PC-3 (cell line): Measurements from ENCODE around the gene LBP. TPM values are rescaled to one million over a fixed set of nuclear protein-coding genes. Genes with fewer than 3 reads are reported as not detected.
"Not testable (repeated sequence)": the region's sequence is repeated elsewhere in the genome, so short reads cannot be mapped to it uniquely, and the experiment has no call there.

Source experiments
- ATAC-seq: fragments of 200-7000 bp; cut with Tn5 transposase; 2 replicates; pipeline ENCODE4 v1.9.1; 2020; ENCODE audit warnings: mild to moderate bottlenecking, moderate library complexity
- BruUV-seq: library from RNA; stranded (reverse); fragments of 400-500 nt; replicated peaks from 2 replicates; lab custom pipeline; 2021; lab: Mats Ljungman, UMichigan
- CTCF ChIA-PET: fragments of 300-600 bp; sonication (Branson Sonifier 250); formaldehyde crosslinking; loops from one replicate; lab custom pipeline; 2022; ENCODE audit warnings: antibody characterized with exemption; lab: Charles Lee
- POLR2A ChIA-PET: fragments of 300-600 bp; sonication (Branson Sonifier 250); formaldehyde crosslinking; loops from one replicate; lab custom pipeline; 2022; ENCODE audit warnings: antibody characterized with exemption; ENCODE audit not compliant: unreplicated experiment; lab: Charles Lee
- DNase-seq: peaks from one replicate; pipeline ENCODE4 v3.0.0-alpha.2; 2015
- H2AFZ ChIP-seq: fragments of 300-600 bp; sonication (generic); 2 replicates; pipeline ENCODE4 v1.6.0; 2016; ENCODE audit warnings: antibody characterized with exemption, low read length
- H3F3A ChIP-seq: fragments of 300-600 bp; sonication (generic); one replicate; pipeline ENCODE4 v1.6.0; 2017; ENCODE audit warnings: antibody characterized with exemption, low read length, control low read depth, mild to moderate bottlenecking; ENCODE audit not compliant: unreplicated experiment
- H3K27ac ChIP-seq: fragments of 300-600 bp; sonication (generic); 2 replicates; pipeline ENCODE4 v1.5.1; 2016; ENCODE audit warnings: mild to moderate bottlenecking, low read length
- H3K27me3 ChIP-seq: fragments of 300-600 bp; sonication (generic); 2 replicates; pipeline ENCODE4 v1.6.1; 2016; ENCODE audit warnings: low read length, mixed read lengths
- H3K36me3 ChIP-seq: fragments of 300-600 bp; sonication (generic); 2 replicates; pipeline ENCODE4 v1.6.1; 2016; ENCODE audit warnings: low read depth, mixed run types, low read length, mixed read lengths
- H3K4me1 ChIP-seq: fragments of 300-600 bp; sonication (generic); 2 replicates; pipeline ENCODE4 v1.5.1; 2016; ENCODE audit warnings: low read length; ENCODE audit not compliant: insufficient read depth
- H3K4me2 ChIP-seq: fragments of 300-600 bp; sonication (generic); 2 replicates; pipeline ENCODE4 v1.6.0; 2016; ENCODE audit warnings: low read length
- H3K4me3 ChIP-seq: fragments of 300-600 bp; sonication (generic); 2 replicates; pipeline ENCODE4 v1.5.1; 2016; ENCODE audit warnings: mild to moderate bottlenecking, low read length, mixed read lengths
- H3K79me2 ChIP-seq: fragments of 300-600 bp; sonication (generic); 2 replicates; pipeline ENCODE4 v1.6.1; 2017; ENCODE audit warnings: low read length, mixed read lengths
- H3K9ac ChIP-seq: fragments of 300-600 bp; sonication (generic); 2 replicates; pipeline ENCODE4 v1.6.0; 2016; ENCODE audit warnings: mild to moderate bottlenecking, low read length
- H3K9me2 ChIP-seq: fragments of 300-600 bp; sonication (generic); replicated peaks from 2 replicates; pipeline ENCODE4 v1.6.1; 2016; ENCODE audit warnings: mixed run types, low read length, mixed read lengths
- H3K9me3 ChIP-seq: fragments of 300-600 bp; sonication (generic); 2 replicates; pipeline ENCODE4 v1.6.1; 2016; ENCODE audit warnings: low read length, mixed read lengths
- H4K20me1 ChIP-seq: fragments of 300-600 bp; sonication (generic); 2 replicates; pipeline ENCODE4 v1.6.1; 2016; ENCODE audit warnings: low read length, mixed read lengths
- EZH2 ChIP-seq: fragments of 300-600 bp; sonication (generic); IDR thresholded peaks from one replicate; pipeline ENCODE4 v1.6.1; 2017; ENCODE audit warnings: antibody characterized with exemption, mild to moderate bottlenecking, low read length; ENCODE audit not compliant: unreplicated experiment
- EZH2phosphoT487 ChIP-seq: fragments of 300-600 bp; sonication (generic); IDR thresholded peaks from 2 replicates; pipeline ENCODE4 v1.6.1; 2018; ENCODE audit warnings: mild to moderate bottlenecking, antibody characterized with exemption, low read length, borderline replicate concordance
- intact Hi-C: fragments of 100-400 bp; cut with micrococcal nuclease; formaldehyde crosslinking; loops from 2 replicates; pipeline ENCODE4 v1.9.0; 2023
- total RNA-seq: library from RNA; depleted of rRNA; stranded (reverse); fragments of >200 nt; gene quantifications from 2 replicates; pipeline ENCODE4 v1.2.3, GENCODE V29; 2014
- TF ChIP-seq, protein P1 (sequence below): fragments of 300-600 bp; sonication (generic); conservative IDR thresholded peaks from 2 replicates; pipeline ENCODE4 v1.5.1; 2017; ENCODE audit warnings: antibody characterized with exemption, low read depth, mild to moderate bottlenecking, low read length

The LBP gene
- total RNA-seq, 1 experiment from 2014 or later = not detected

DNA sequence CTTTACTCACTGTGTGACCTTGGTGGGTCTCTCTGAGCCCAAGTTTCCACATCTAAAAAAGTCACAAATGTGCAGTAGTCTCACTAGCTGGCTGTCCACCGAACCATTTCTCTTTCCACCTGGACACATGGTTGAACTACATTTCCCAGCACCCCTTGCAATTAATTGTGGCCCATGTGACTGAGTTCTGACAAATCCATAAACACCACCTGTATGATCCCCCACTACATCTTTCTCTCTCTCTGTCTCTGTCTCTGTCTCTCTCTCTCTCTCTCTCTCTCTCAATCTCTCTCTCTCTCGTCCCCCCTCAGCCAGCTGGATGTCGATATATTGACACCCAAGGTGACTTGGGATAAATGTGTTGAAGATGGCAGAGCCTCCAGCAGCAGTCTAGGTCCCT, 46.1 kb downstream of the LBP start:
- H3K4me1 ChIP-seq = peaks cover 4% of the 10 kb centered on the region; the same call in 1 of the 2 replicates
- TF ChIP-seq EZH2 (no peak), EZH2phosphoT487 (no peak)
- TF ChIP-seq, protein P1, sequence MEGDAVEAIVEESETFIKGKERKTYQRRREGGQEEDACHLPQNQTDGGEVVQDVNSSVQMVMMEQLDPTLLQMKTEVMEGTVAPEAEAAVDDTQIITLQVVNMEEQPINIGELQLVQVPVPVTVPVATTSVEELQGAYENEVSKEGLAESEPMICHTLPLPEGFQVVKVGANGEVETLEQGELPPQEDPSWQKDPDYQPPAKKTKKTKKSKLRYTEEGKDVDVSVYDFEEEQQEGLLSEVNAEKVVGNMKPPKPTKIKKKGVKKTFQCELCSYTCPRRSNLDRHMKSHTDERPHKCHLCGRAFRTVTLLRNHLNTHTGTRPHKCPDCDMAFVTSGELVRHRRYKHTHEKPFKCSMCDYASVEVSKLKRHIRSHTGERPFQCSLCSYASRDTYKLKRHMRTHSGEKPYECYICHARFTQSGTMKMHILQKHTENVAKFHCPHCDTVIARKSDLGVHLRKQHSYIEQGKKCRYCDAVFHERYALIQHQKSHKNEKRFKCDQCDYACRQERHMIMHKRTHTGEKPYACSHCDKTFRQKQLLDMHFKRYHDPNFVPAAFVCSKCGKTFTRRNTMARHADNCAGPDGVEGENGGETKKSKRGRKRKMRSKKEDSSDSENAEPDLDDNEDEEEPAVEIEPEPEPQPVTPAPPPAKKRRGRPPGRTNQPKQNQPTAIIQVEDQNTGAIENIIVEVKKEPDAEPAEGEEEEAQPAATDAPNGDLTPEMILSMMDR = no peak
- no peaks in the 10 kb centered on the region for H4K20me1 ChIP-seq
- no peaks in the 10 kb centered on the region for H3F3A ChIP-seq
- peak overlapping the region; percentile 38; the same call in 1 of the 2 replicates for H2AFZ ChIP-seq
- BruUV-seq = no TSS peak
- H3K79me2 ChIP-seq = no peaks in the 10 kb centered on the region
- ATAC-seq = peak; percentile 48; the same call in 1 of the 2 replicates
- H3K4me3 ChIP-seq = no peak overlapping the region
- H3K36me3 ChIP-seq = no peaks in the 10 kb centered on the region
- intact Hi-C loops = no loop called here
- H3K9ac ChIP-seq = no peak overlapping the region
- H3K27ac ChIP-seq = no peak overlapping the region
- POLR2A ChIA-PET = no interaction called here
- CTCF ChIA-PET = interaction anchor here (0.7 kb wide), 1 partner anchor 71 kb away, joined by 3 read pairs; no protein-coding TSS in a partner anchor
- H3K4me2 ChIP-seq = no peak overlapping the region
- peak; percentile 33 for DNase-seq
- H3K9me2 ChIP-seq = no peaks in the 10 kb centered on the region
- no peaks in the 10 kb centered on the region for H3K9me3 ChIP-seq
- H3K27me3 ChIP-seq = no peaks in the 10 kb centered on the region

DNA sequence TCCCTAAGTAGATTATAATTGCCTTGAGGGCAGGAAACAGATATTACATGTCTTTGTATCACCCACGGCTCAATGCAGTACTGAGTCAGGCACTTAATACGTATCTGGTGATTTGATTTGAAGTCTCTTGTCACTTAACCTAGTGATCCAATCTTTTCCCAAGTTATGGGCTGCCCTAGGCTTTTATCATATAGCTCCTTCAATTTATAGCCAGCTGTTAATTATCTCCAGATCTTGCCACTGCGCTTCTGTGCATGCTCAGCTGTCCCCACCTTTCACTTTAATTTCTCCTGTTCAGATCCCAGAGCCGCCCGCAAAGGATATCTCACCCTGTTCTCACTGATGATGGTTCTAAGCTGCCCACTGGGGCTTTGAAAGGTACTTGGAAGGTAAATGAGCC, 47.0 kb downstream of the LBP start:
- POLR2A ChIA-PET = no interaction called here

DNA sequence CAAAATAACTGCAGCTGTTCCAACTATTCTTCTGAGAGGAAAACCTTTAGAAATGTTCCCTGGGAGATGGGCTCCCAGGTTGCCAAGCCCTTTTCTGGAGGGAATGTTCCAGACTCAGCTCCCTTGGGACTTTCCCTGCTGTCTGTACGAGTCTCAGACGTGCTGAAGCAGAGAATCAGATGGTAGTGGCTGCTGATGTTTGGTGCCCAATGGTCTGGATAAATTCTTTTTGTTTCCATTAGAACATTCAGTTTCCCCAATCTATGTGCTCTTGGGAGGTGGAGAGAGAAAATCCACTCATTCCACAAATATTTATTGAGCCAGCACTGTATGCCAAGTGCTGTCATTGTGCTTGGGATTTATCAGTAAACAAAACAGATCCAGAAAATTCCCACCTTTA, 48.9 kb downstream of the LBP start:
- Histone ChIP-seq H3K36me3 (no peaks in the 10 kb centered on the region), H3K27me3 (no peaks in the 10 kb centered on the region), H3K9ac (no peak overlapping the region), H4K20me1 (no peaks in the 10 kb centered on the region), H3F3A (no peaks in the 10 kb centered on the region), H2AFZ (no peak overlapping the region), H3K4me1 (peaks cover 4% of the 10 kb centered on the region; the same call in 1 of the 2 replicates), H3K4me2 (no peak overlapping the region), H3K9me2 (no peaks in the 10 kb centered on the region), H3K27ac (no peak overlapping the region), H3K4me3 (no peak overlapping the region), H3K9me3 (no peaks in the 10 kb centered on the region), H3K79me2 (no peaks in the 10 kb centered on the region)
- ATAC-seq (no peak), DNase-seq (no peak)
- intact Hi-C loops = no loop called here
- ChIA-PET POLR2A (no interaction called here), CTCF (no interaction called here)
- BruUV-seq = no TSS peak
- TF ChIP-seq EZH2 (no peak), EZH2phosphoT487 (no peak)
- TF ChIP-seq, protein P1 = no peak

More for the DNA sequence above, 47.0 kb downstream of the LBP start:
- CTCF ChIA-PET = no interaction called here
- H3K4me1 ChIP-seq = peaks cover 4% of the 10 kb centered on the region; the same call in 1 of the 2 replicates
- H3K4me3 ChIP-seq = no peak overlapping the region
- intact Hi-C loops = no loop called here
- DNase-seq (no peak), ATAC-seq (no peak)
- H3K27me3 ChIP-seq = no peaks in the 10 kb centered on the region
- H3K27ac ChIP-seq = no peak overlapping the region
- H3K4me2 ChIP-seq = no peak overlapping the region
- H3K9me3 ChIP-seq = no peaks in the 10 kb centered on the region
- no peaks in the 10 kb centered on the region for H3K9me2 ChIP-seq
- no peak for TF ChIP-seq EZH2phosphoT487
- no peak for TF ChIP-seq EZH2
- TF ChIP-seq, protein P1 = no peak
- H3F3A ChIP-seq = no peaks in the 10 kb centered on the region
- no peak overlapping the region for H2AFZ ChIP-seq
- H4K20me1 ChIP-seq = no peaks in the 10 kb centered on the region
- H3K36me3 ChIP-seq = no peaks in the 10 kb centered on the region
- H3K9ac ChIP-seq = no peak overlapping the region
- no peaks in the 10 kb centered on the region for H3K79me2 ChIP-seq
- no TSS peak for BruUV-seq

DNA sequence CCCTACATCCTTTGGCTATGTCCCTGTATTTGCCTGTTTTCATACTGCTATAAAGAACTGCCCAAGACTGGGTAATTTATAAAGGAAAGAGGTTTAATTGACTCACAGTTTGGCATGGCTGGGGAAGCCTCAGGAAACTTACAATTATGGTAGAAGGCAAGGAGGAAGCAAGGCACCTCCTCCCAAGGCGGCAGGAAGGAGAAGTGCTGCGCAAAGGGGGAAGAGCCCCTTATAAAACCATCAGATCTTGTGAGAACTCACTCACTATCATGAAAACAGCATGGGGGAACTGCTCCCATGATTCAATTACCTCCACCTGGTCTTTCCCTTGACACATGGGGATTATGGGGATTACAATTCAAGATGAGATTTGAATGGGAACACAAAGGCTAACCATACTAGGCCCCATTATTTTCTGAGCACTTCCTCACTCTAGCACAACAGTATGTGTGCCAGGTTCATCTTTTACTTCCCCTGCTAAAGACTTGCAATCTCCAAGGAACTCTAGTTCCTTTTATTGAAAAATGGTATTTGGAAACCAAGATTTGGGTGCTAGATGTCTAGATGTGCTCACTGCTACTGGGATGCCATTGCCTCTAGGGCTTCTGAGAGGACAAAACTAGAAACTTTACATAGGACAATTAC, 49.6 kb downstream of the LBP start:
- DNase-seq, H3K4me1 ChIP-seq, H3K9me2 ChIP-seq, H3K9ac ChIP-seq, H3K79me2 ChIP-seq, CTCF ChIA-PET, intact Hi-C loops, H3K36me3 ChIP-seq, H3K4me2 ChIP-seq, H3K27me3 ChIP-seq, BruUV-seq, ATAC-seq, H3K4me3 ChIP-seq, H3K9me3 ChIP-seq, H3K27ac ChIP-seq, H4K20me1 ChIP-seq, POLR2A ChIA-PET, H3F3A ChIP-seq, H2AFZ ChIP-seq: not testable (repeated sequence)
